ENCODE measurements around the gene TAF6. TPM values are rescaled to one million over a fixed set of nuclear protein-coding genes. Genes with fewer than 3 reads are reported as not detected.
A peak's percentile ranks its signal among the peaks of the same experiment; 100 is the strongest.
"Not testable (repeated sequence)": the region's sequence is repeated elsewhere in the genome, so short reads cannot be mapped to it uniquely, and the experiment has no call there.

The TAF6 gene
- polyA plus RNA-seq, 1 donor from 2014 or later, result 31.5 TPM

DNA sequence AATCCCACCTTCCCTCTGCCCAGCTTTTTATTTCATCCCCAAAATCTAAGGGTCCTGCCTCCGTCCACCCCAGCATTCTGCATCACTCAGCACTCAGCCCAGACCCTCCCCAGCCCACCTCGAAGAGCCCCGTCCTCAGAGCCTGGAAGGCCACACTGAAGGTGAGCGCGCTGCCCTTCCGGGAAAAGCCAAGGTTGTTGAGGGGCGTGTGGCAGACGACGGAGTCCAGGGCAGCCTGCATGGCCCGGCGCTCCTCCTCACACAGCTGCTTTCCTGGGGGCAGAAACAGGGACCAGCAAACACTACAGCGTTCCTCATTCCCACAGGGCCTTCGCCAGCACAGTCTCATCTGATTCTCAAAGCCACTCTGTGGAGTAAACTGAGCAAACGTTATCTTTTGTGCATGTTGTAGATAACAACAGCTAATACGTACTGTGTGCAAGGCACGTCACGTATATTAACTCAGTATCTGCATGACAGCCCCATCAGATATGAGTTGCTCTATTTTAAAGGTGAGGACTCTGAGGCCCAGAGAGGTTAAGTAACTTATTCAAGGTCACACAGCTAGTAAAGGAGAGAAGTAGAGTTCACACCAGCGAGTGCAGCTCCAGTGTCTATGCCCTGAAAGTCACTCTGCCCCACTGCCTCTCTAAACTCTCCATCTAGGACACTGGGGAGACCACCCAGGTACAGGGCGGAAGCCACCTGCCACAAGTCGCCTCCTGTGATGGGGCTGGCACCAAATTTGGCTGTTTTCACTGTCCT is 36.6 kb upstream of the TAF6 start:
- Mint-ChIP-seq H3K36me3 (peaks cover 2% of the 10 kb centered on the region), H3K4me3 (peak overlapping the region in 3 of 4 donors; percentile 47 to 85 (median 74)), H3K9me3 (no peaks in the 10 kb centered on the region), H3K4me1 (peaks cover 25 to 36% (median 35%) of the 10 kb centered on the region in 3 donors), H3K27ac (peak overlapping the region; percentile 56 to 93 (median 76)), H3K27me3 (no peaks in the 10 kb centered on the region)

DNA sequence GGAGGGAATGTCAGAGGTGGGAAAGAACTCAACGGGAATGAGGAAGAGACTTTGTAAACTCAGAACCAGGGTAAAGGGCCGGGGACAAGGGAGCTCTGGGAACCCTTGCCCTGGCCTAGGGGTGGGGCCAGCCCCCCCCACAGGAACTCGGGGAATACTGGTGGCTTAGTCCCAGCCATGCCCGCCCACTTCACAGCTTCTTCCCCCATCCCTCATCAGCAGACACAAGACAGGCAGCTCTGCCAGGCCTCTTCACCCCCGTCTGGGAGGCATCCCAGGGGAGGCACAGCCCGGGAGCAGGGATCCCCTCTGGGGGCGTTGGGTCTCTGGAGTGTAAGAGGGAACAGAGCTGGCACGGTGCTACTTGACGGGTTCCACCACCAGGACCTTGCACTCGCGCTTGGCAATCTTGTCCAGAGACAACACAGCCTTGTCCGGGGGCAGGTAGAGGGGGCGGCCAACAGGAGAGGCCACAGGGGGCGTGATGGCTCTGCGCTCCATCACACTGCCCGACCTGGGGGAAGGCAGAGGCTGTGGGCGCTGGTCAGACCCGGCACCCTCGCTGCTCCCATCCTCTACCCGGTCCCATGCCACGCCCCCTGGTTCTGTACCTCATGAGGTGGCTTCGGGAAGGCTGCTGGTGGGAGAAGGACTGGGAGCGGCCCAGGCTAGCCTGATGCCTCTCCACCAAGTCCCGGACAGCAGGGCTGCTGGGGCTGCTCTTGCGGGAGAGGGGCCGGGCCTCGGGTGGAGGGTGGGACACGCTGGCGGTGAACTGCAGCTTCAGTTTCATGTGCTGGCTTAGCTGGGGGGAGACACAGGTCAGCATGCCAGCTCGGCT is 35.7 kb upstream of the TAF6 start:
- Mint-ChIP-seq H3K9me3 (no peaks in the 10 kb centered on the region), H3K4me3 (peak overlapping the region in 2 of 4 donors; percentile 47 to 68), H3K36me3 (peaks cover 4% of the 10 kb centered on the region), H3K27me3 (no peaks in the 10 kb centered on the region), H3K4me1 (peaks cover 32 to 42% (median 40%) of the 10 kb centered on the region in 3 donors), H3K27ac (peak overlapping the region in 2 of 3 donors; percentile 31 to 82)

DNA sequence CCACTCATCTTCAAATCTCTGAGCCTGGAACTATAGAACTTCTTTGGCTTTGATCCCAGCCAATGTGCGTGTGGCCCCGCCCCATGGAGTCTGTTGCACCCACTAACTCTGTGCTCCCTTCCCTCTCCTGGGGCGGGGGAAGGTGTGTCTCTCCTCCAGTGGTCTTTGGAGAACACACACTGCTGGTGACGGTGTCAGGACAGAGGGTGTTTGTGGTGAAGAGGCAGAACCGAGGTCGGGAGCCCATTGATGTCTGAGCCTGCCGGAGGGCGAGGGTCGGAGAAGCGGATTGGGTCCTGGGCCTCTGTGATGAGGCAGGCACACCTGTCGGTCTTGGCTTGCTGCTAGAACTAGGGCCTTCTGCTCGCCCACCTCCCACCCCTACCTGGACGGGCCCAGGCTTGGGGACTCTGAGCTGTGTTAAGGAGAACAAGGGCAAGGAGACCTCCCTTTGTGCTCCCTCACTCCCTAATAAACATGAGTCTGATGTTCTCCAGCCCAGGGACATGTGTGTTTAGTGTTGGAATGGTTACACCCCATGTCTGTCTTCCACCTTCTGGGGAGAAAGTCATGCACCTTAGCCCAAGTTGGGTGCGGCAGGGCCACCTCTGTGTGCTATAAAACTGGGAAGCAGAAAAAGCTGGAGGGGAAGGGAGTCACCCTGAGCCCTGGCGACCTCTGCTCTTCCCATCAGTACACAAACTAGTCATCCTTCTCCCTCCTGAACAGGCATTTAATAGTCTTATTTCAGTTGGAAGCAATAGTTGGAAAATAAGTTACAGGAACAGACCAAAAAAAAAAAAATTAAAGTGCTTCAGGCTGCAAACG is 34.8 kb upstream of the TAF6 start:
- Mint-ChIP-seq H3K36me3 (peaks cover 4% of the 10 kb centered on the region), H3K4me1 (peaks cover 33 to 42% (median 37%) of the 10 kb centered on the region in 3 donors), H3K4me3 (peak overlapping the region in 3 of 4 donors; percentile 28 to 68 (median 58)), H3K27me3 (no peaks in the 10 kb centered on the region), H3K9me3 (no peaks in the 10 kb centered on the region), H3K27ac (peak overlapping the region in 2 of 3 donors; percentile 82 to 92)

DNA sequence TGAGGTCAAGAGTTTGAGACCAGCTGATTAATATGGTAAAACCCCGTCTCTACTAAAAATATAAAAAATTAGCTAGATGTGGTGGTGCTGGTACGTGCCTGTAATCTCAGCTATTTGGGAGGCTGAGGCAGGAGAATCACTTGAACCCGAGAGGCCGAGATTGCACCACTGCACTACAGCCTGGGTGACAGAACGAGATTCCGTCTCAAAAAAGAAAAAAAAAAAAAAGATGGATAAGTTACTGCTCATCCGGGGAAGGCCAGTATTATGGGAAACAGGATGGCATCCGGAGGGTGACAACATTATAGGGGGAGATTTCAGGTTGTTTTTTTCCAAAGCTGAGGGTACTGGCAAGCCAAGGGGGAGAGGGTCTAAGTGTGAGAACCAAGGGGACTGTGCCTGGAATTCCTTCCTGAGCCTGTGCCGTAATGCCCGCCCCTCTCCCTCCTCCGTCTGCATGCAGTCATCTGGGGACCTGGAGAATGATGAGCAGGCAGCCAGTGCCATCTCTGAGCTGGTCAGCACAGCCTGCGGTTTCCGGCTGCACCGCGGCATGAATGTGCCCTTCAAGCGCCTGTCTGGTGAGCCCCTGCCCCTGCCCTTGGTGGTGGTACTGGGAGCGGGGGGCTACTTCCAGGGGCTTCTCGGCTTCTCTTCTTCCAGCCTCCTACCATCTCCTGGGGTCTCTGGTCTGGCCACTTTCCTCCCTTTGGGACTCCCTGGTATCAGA is 33.9 kb upstream of the TAF6 start:
- Mint-ChIP-seq H3K4me1 (peaks cover 38 to 48% (median 42%) of the 10 kb centered on the region in 3 donors), H3K27me3 (no peaks in the 10 kb centered on the region), H3K9me3 (no peaks in the 10 kb centered on the region), H3K4me3 (peak overlapping the region in 3 of 4 donors; percentile 58 to 88 (median 68)), H3K27ac (peak overlapping the region in 1 of 3 donors; percentile 92), H3K36me3 (peaks cover 4% of the 10 kb centered on the region)

DNA sequence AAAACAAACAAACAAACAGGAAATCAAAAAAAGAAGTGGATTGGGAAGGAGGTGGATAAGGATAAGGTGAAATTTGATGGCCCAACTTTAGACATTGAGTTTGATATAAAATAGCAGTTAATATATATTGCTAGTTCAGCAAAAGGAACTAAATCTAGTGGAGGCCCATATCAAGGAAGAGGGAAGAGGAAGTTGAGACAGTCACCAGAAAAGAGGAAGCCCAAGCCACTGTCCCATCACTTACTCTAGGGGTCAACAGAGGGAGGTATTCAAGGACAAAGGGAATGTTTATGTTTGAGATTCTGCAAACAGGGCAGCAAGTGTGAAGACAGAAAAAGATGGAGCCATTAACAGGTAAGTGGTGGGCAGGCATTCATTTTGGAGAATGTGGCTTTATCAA is 33.2 kb upstream of the TAF6 start:
- no peaks in the 10 kb centered on the region for H3K9me3 Mint-ChIP-seq
- H3K27me3 Mint-ChIP-seq, result no peaks in the 10 kb centered on the region
- H3K27ac Mint-ChIP-seq, result peak overlapping the region in 2 of 3 donors; percentile 36 to 92
- H3K4me3 Mint-ChIP-seq, result peak overlapping the region; percentile 10 to 88 (median 62)
- H3K36me3 Mint-ChIP-seq, result peaks cover 4% of the 10 kb centered on the region
- peaks cover 34 to 44% (median 39%) of the 10 kb centered on the region in 3 donors for H3K4me1 Mint-ChIP-seq

DNA sequence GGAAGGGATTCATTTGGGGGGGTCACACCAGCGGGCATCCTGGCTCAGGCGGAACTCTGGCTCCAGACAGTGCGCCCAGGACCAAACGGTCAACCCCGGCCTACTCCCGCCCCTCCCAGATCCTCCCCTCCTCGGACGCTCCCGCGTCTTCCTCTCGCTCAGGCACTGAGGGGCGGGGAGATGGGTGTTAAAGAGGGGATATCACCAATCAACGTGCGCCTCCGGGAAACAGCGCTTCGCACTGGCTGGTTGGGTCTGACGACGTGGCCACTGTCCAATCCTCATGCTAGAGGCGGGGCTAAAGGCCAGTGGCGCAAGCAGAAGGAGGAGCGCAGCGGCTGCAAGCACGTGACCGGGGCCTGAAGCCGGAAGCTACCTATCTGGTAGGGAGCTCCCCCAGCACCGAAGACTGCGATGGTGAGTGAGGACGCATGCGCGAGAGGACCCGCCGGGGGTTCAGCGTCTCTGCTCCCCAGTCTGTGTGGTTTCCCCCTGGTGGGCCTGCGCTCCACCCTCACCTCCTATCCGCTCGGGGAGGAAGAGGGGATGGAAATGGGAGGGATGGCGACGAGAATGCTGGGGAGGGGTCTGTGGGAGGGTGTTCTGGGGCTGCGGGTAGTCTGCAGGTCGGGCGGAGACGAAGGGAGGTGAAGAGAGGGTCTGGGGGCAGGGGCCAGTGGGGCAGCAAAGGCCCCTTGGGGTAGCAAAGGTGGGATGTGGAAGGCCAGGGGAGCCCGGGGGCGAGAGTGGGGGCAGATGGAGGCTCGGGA is 29.6 kb upstream of the TAF6 start, which contains the start of gene LAMTOR4:
Gene LAMTOR4, plus strand, starts transcription at position 360 of the 770 bp plus-strand sequence. Its CDS starts 55 bp downstream, at position 415.
- Mint-ChIP-seq H3K4me3 (peak within 1 kb of the TSS; percentile 80 to 99 (median 97)), H3K27me3 (no peaks in the 10 kb centered on the region), H3K36me3 (peaks cover 2% of the 10 kb centered on the region), H3K27ac (peak within 1 kb of the TSS; percentile 82 to 98 (median 97)), H3K9me3 (no peaks in the 10 kb centered on the region), H3K4me1 (peaks cover 19 to 31% (median 24%) of the 10 kb centered on the region in 3 donors)

DNA sequence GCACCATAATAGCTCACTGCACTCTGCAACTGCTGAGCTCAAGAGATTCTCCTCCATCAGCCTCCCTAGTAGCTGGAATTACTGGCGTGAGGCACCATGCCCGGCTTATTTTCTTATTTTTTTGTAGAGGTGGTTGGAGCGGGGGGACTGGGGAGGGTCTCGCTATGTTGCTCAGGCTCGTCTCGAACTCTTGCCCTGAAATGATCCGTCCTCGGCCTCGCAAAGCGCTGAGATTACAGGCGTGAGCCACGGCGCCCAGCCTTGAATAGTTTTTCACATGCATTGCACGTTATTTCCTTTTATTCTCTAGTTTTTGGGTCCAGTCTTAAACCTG is 29.0 kb upstream of the TAF6 start:
- H3K27me3 Mint-ChIP-seq, result no peaks in the 10 kb centered on the region
- H3K4me1 Mint-ChIP-seq, result peaks cover 19 to 29% (median 21%) of the 10 kb centered on the region in 3 donors
- peaks cover 2% of the 10 kb centered on the region for H3K36me3 Mint-ChIP-seq

DNA sequence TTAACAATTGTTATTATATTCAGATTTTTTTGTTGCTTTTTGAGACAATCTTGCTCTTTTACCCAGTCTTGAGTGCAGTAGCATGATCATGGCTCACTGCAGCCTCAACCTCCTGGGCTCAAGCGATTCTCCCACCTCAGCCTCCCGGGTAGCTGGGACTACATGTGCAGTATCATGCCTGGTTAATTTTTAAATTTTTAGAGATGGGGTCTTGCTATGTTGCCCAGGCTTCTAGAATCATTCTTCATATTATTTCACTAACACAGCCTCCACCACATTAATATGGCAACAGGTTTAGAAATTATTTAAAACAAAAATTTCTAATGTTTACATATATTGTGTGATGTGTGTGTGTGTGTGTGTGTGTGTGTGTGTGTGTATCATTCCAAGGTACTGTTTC is 28.1 kb upstream of the TAF6 start:
- Mint-ChIP-seq H3K27me3 (no peaks in the 10 kb centered on the region), H3K9me3 (no peaks in the 10 kb centered on the region), H3K27ac (no peak overlapping the region), H3K36me3 (peaks cover 2% of the 10 kb centered on the region), H3K4me3 (no peak overlapping the region), H3K4me1 (peaks cover 15 to 21% (median 16%) of the 10 kb centered on the region in 3 donors)

More for the DNA sequence above, 29.0 kb upstream of the TAF6 start:
- peak overlapping the region; percentile 82 to 98 (median 97) for H3K27ac Mint-ChIP-seq
- H3K9me3 Mint-ChIP-seq, result no peaks in the 10 kb centered on the region
- peak overlapping the region; percentile 80 to 99 (median 97) for H3K4me3 Mint-ChIP-seq

DNA sequence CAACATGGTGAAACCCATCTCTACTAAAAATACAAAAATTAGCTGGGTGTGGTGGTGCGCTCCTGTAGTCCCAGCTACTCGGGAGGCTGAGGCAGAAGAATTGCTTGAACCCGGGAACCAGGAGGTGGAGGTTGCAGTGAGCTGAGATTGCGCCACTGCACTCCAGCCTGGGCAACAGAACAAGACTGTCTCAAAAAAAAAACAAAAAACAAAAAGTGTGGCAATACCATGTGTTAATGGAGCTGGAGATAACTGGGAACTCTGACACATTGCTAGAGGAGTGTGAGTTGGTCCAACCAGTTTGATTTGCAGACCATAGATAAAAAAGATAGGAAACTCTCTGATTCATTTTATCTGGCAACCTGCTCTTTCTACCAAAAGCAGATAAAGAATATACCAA is 27.2 kb upstream of the TAF6 start:
- not testable (repeated sequence) for H3K4me3 Mint-ChIP-seq, H3K9me3 Mint-ChIP-seq, H3K36me3 Mint-ChIP-seq, H3K27me3 Mint-ChIP-seq, H3K27ac Mint-ChIP-seq
- H3K4me1 Mint-ChIP-seq, result peaks cover 11 to 17% (median 13%) of the 10 kb centered on the region in 3 donors

DNA sequence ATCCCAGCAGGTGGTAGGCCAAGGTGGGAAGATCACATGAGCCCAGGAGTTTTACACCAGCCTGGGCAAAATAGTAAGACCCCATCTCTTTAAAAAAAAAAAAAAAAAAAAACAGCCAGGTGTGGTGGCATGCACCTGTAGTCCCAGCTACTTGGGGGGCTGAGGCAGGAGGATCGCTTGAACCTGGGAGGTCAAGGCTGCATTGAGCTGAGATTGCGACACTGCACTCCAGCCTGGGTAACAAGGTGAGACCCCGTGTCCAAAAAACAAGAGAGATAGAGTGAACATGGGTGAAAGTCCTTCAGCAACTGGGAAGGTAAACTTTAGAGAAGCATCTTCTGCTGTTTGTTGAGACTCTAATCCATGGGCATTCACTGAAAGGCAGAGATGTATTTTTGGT is 23.3 kb upstream of the TAF6 start:
- Mint-ChIP-seq H3K4me3 (no peak overlapping the region), H3K9me3 (no peaks in the 10 kb centered on the region), H3K27me3 (no peaks in the 10 kb centered on the region), H3K27ac (no peak overlapping the region), H3K36me3 (no peaks in the 10 kb centered on the region), H3K4me1 (peaks cover 8 to 16% (median 14%) of the 10 kb centered on the region in 3 donors)

DNA sequence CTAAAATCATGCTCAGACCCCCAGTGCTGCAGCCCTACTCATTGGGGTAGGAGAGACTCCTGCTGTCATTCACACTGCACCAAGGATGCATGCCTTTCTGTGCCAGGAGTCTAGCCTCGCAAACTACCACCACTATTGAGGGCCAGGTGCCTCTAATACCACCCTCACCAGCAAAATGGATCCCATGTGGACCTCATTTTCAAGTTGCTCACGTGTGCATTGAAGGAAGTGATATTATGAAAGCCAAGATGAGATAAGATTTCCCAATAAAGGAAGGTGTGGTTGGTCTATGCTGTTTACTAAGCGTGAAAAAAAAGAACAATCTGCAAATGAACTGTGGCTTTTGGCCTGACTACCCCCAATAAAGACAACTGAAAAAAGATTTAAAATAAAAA is 22.4 kb upstream of the TAF6 start:
- H3K4me1 Mint-ChIP-seq, result peaks cover 8 to 16% (median 14%) of the 10 kb centered on the region in 3 donors
- no peak overlapping the region for H3K4me3 Mint-ChIP-seq
- H3K27me3 Mint-ChIP-seq, result no peaks in the 10 kb centered on the region
- H3K27ac Mint-ChIP-seq, result no peak overlapping the region
- no peaks in the 10 kb centered on the region for H3K9me3 Mint-ChIP-seq
- no peaks in the 10 kb centered on the region for H3K36me3 Mint-ChIP-seq

DNA sequence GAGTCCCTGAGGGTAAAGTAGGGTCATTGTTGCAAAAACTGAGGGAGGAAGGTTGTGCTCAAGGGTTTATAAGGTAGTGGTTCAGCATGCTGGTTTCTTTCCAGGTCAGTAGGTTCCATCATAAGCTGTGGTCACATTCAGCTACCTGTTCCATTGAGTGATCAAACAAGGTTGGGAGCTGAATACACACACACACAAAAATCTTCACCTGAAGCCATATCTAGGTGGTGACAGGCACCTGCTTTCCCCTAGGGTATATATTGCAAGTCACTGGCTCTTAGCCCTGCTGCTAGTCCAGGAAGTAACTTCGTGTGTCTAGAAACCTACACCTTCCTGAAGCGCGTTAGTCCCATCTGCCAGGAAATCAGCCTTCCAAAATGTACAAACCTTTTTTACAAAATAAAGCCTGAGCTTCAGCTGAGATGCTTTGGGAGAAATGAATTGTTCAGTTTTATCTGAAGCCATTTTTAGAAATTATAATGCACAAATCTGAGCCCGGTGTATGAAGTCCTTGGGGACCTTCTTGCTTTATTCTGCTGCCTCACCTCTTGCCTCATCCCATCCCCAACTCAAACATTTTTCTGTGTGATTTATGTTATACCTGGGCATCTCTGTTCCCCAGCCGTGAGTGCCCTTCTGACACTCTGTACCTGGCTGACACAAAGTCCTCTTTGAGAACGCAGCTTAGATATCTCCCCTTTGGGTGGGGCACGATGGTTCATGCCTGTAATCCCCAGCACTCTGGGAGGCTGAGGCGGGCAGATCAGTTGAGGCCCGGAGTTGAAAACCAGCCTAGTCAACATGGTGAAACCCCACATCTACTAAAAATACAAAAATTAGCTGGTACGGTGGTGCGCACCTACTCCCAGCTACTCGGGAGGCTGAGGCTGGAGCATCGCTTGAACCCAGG is 18.9 kb upstream of the TAF6 start:
- H3K27ac Mint-ChIP-seq, result peak overlapping the region in 2 of 3 donors; percentile 63 to 94
- peak overlapping the region; percentile 27 to 91 (median 70) for H3K4me3 Mint-ChIP-seq
- H3K9me3 Mint-ChIP-seq, result no peaks in the 10 kb centered on the region
- peaks cover 8 to 16% (median 14%) of the 10 kb centered on the region in 3 donors for H3K4me1 Mint-ChIP-seq
- H3K36me3 Mint-ChIP-seq, result no peaks in the 10 kb centered on the region
- H3K27me3 Mint-ChIP-seq, result no peaks in the 10 kb centered on the region
